Keratinocyte (primary cell): ENCODE data around the gene CNGA2. TPM values are rescaled to one million over a fixed set of nuclear protein-coding genes. Genes with fewer than 3 reads are reported as not detected.

Experiments
- DNase-seq: peaks from one replicate; pipeline ENCODE4 v3.0.0-alpha.2; 2011; ENCODE audit warnings: low read depth, missing footprints, low spot score
- FAIRE-seq: peaks from 2 replicates; lab custom pipeline; 2011; peaks lifted over from hg19 to GRCh38; lab: Jason Lieb, UNC
- H2AFZ ChIP-seq: 2 replicates; pipeline ENCODE4 v1.6.0; 2012; ENCODE audit warnings: low read length, control low read depth, inconsistent platforms; ENCODE audit not compliant: control insufficient read depth
- H3K27ac ChIP-seq: 2 replicates; pipeline ENCODE4 v1.5.1; 2011; ENCODE audit warnings: low read length; ENCODE audit not compliant: control insufficient read depth, insufficient read depth
- H3K27me3 ChIP-seq: 3 replicates; pipeline ENCODE4 v1.6.0; 2011; ENCODE audit warnings: low read length; ENCODE audit not compliant: control insufficient read depth, insufficient read depth; ENCODE audit errors: extremely low read depth
- H3K36me3 ChIP-seq, 2 experiments: 2 replicates in 1 of 2; 3 replicates in 1 of 2; pipeline ENCODE4 v1.5.1; 2011; ENCODE audit warnings: low read length in 2 of 2, mild to moderate bottlenecking in 1 of 2; ENCODE audit not compliant: control insufficient read depth in 2 of 2, insufficient read depth in 2 of 2; ENCODE audit errors: extremely low read depth in 1 of 2
- H3K4me1 ChIP-seq: 3 replicates; pipeline ENCODE4 v1.5.1; 2011; ENCODE audit warnings: low read length; ENCODE audit not compliant: control insufficient read depth, insufficient read depth; ENCODE audit errors: extremely low read depth
- H3K4me2 ChIP-seq: 3 replicates; pipeline ENCODE4 v1.6.0; 2011; ENCODE audit warnings: low read depth, low read length; ENCODE audit not compliant: control insufficient read depth, insufficient read depth; ENCODE audit errors: extremely low read depth
- H3K4me3 ChIP-seq, 3 experiments: fragments of 200-600 bp in 1 of 3; sonication (generic) in 1 of 3; 2 replicates in 2 of 3; 3 replicates in 1 of 3; pipeline ENCODE4 v1.5.1; 2011 to 2016; ENCODE audit warnings: low read length in 3 of 3, mild to moderate bottlenecking in 3 of 3, control low read depth in 2 of 3, inconsistent platforms in 1 of 3, low read depth in 1 of 3, mixed read lengths in 1 of 3, mixed run types in 1 of 3, moderate library complexity in 1 of 3; ENCODE audit not compliant: control insufficient read depth in 2 of 3, insufficient read depth in 2 of 3; ENCODE audit errors: extremely low read depth in 1 of 3
- H3K79me2 ChIP-seq: 2 replicates; pipeline ENCODE4 v1.6.0; 2012; ENCODE audit warnings: low read length; ENCODE audit not compliant: control insufficient read depth, insufficient read depth
- H3K9ac ChIP-seq: 3 replicates; pipeline ENCODE4 v1.6.0; 2011; ENCODE audit warnings: low read length; ENCODE audit not compliant: control insufficient read depth, insufficient read depth; ENCODE audit errors: extremely low read depth
- H3K9me1 ChIP-seq: 3 replicates; pipeline ENCODE4 v1.6.0; 2011; ENCODE audit warnings: low read length; ENCODE audit not compliant: control insufficient read depth, insufficient read depth; ENCODE audit errors: extremely low read depth
- H3K9me3 ChIP-seq: 2 replicates; pipeline ENCODE4 v1.5.1; 2012; ENCODE audit warnings: low read depth, low read length; ENCODE audit not compliant: control insufficient read depth
- H4K20me1 ChIP-seq: 3 replicates; pipeline ENCODE4 v1.6.0; 2011; ENCODE audit warnings: low read length; ENCODE audit not compliant: control insufficient read depth, insufficient read depth; ENCODE audit errors: extremely low read depth
- CTCF ChIP-seq, 3 experiments: IDR thresholded peaks in 1 of 3; conservative IDR thresholded peaks in 1 of 3; optimal IDR thresholded peaks in 1 of 3; 2 replicates in 2 of 3; 3 replicates in 1 of 3; pipeline versions ENCODE3 to v1.5.1; 2011; ENCODE audit warnings: low read length in 3 of 3, mild to moderate bottlenecking in 3 of 3, moderate library complexity in 2 of 3, control low read depth in 1 of 3, inconsistent platforms in 1 of 3; ENCODE audit not compliant: insufficient read depth in 2 of 3; ENCODE audit errors: extremely low read depth in 1 of 3
- EZH2 ChIP-seq: IDR thresholded peaks from one replicate; pipeline ENCODE4 v1.6.1; 2012; ENCODE audit warnings: inconsistent platforms, mild to moderate bottlenecking, low read length, moderate library complexity
- dilution Hi-C: fragments of 300-500 bp; cut with MboI; formaldehyde crosslinking; loops from one replicate; pipeline ENCODE4 v1.7.0; 2020; ENCODE audit warnings: low sequenced_read_pairs; ENCODE audit not compliant: extremely low pct_ligation_motif_present
- polyA plus RNA-seq, 5 experiments: library from polyadenylated mRNA; depleted of rRNA in 3 of 5; stranded (reverse) in 3 of 5; stranded (forward) in 1 of 5; unstranded in 1 of 5; fragments of >200 nt; gene quantifications; 1 replicate in 1 of 5; 2 replicates in 3 of 5; 3 replicates in 1 of 5; pipeline versions ENCODE4 v1.2.1 to v1.2.3, GENCODE V29; 2011 to 2012; ENCODE audit warnings: missing spikeins in 2 of 5, low read depth in 1 of 5, low replicate concordance in 1 of 5

CNGA2 gene
- polyA plus RNA-seq, 1 donor (not counting 4 experiments of a cell fraction or from before 2014, with no cell fraction given): not detected

DNA sequence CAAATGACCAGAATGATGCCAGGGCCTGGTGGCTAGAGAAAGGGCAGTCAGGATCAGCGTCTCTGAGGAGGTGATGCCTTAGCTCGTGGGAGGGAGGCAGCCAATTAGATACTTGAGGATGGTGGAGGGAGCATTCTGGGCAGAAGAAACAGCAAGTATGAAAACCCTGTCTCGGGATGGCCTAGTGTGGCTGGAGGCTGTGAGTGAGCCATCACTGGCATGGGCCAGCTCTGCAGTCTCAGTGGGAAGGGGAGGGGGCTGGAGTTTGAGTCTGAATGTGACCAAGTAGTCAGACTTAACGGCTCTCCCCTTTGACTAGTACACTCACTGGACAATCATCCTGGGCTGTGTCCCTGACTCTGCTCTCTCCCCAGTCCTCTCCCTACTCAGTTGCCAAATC, 7.1 kb downstream of the CNGA2 start:
- H3K9ac ChIP-seq: no peak overlapping the region
- FAIRE-seq (no peak), DNase-seq (no peak)
- H3K4me3 ChIP-seq: no peak overlapping the region
- dilution Hi-C loops: loop anchor here (25.0 kb wide), 1 partner anchor 896 kb away; the partner anchor contains the start of gene GABRQ
- H3K4me2 ChIP-seq: no peak overlapping the region
- H3K27me3 ChIP-seq: no peaks in the 10 kb centered on the region
- no peak for TF ChIP-seq EZH2
- TF ChIP-seq CTCF (optimal IDR thresholded peaks at IDR 0.05 in 1 of 3, IDR thresholded peaks at IDR 0.05 in 1 of 3, conservative IDR thresholded peaks at IDR 0.05 in 1 of 3; ENCODE audit: extremely low read depth in 1 of 3, insufficient read depth in 2 of 3, low read length in 3 of 3): no peak
- H3K4me1 ChIP-seq: no peaks in the 10 kb centered on the region
- no peak overlapping the region for H2AFZ ChIP-seq
- H3K36me3 ChIP-seq: no peaks in the 10 kb centered on the region
- no peaks in the 10 kb centered on the region for H3K9me3 ChIP-seq
- H3K27ac ChIP-seq: no peak overlapping the region
- H4K20me1 ChIP-seq: no peaks in the 10 kb centered on the region
- H3K9me1 ChIP-seq: no peaks in the 10 kb centered on the region
- H3K79me2 ChIP-seq: no peaks in the 10 kb centered on the region

DNA sequence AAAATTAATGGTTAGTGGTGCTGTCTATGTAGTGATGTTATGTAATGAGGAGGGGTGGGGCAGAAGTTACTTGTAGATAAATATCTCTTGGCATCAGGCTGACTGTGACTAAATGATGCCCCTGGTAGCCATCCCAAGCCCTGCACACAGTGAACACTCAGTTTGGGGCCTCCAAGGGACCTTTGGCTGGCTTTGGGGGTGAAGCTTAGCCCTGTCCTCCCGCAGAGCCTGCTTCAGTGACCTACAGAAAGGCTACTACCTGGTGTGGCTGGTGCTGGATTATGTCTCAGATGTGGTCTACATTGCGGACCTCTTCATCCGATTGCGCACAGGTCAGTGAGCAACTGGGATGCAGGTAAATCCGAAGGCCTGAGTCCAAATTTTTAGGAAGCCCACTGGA, 7.8 kb downstream of the CNGA2 start:
- no peak overlapping the region for H3K27ac ChIP-seq
- no peak for FAIRE-seq

More for the DNA sequence above, 7.8 kb downstream of the CNGA2 start:
- Histone ChIP-seq H4K20me1 (no peaks in the 10 kb centered on the region), H3K4me2 (no peak overlapping the region), H3K4me1 (no peaks in the 10 kb centered on the region), H3K27me3 (no peaks in the 10 kb centered on the region), H3K9me1 (no peaks in the 10 kb centered on the region), H3K9me3 (no peaks in the 10 kb centered on the region), H3K36me3 (no peaks in the 10 kb centered on the region), H3K4me3 (no peak overlapping the region), H3K9ac (no peak overlapping the region), H3K79me2 (no peaks in the 10 kb centered on the region), H2AFZ (no peak overlapping the region)
- no peak for DNase-seq
- dilution Hi-C loops: loop anchor here (25.0 kb wide), 1 partner anchor 895 kb away; the partner anchor contains the start of gene GABRQ
- TF ChIP-seq CTCF (optimal IDR thresholded peaks at IDR 0.05 in 1 of 3, IDR thresholded peaks at IDR 0.05 in 1 of 3, conservative IDR thresholded peaks at IDR 0.05 in 1 of 3; ENCODE audit: extremely low read depth in 1 of 3, insufficient read depth in 2 of 3, low read length in 3 of 3) (no peak), EZH2 (no peak)
